ENCODE results near the gene CPXM1.
"Not testable (repeated sequence)": the region's sequence is repeated elsewhere in the genome, so short reads cannot be mapped to it uniquely, and the experiment has no call there.

CPXM1 gene

DNA sequence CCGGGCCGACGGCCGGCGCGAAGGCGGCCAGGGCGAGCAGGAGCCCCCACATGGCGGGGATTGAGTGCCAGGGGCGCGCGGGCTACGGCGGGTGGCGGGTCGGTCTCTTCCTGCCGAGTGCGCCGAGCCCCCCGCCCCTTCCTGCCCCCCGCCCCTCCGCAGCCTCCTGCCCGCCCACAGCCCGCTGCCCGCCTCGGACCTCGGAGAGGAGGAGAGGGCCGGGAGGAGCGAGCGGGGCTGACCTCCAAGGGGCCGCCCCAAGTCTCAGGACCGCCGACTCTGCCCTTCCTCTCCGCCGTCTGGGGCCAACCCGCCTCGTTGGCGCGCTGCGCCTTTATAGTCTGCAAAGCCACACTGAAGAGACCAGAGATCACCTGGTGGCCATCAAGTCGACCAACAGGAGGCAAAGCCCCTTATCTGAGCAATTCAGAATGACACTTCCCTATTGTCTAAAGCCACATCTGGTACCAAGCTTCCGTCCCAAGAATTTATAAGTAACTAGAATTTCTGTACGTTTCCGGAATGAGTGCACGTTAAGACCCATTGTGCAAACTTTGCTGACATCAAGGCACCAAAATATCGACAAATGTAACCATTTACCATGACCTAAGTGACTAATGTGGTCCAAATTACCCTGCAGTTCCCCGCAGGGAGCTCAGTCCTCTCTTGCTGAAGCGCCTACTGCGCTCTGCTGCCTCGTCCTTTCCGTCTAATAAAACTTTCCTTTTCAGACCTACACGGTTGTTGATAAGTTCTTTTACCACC is at the start of gene CPXM1:
TSS of gene CPXM1 (minus strand) at position 107 of the 765 bp plus-strand sequence. CDS start at position 52, 55 bp downstream.
- DNase-seq = no peak

DNA sequence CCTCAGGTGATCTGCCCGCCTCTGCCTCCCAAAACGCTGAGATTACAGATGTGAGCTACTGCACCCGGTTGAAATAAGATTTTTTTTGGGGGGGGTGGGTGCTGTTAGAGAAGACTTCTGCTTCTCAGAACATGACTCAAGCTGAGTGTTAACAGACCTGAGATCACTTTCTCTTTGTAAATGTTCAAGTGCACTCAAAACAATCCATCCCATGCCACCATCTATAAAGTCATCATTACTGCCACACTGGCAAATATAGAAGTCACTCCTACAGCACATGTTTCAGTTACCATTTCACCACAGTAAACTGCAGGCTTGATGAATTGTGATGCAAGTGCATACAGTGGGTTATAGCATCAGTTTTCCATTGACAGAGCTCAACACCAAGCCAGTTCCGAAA is 49.1 kb upstream of the CPXM1 start:
- no peak for DNase-seq

DNA sequence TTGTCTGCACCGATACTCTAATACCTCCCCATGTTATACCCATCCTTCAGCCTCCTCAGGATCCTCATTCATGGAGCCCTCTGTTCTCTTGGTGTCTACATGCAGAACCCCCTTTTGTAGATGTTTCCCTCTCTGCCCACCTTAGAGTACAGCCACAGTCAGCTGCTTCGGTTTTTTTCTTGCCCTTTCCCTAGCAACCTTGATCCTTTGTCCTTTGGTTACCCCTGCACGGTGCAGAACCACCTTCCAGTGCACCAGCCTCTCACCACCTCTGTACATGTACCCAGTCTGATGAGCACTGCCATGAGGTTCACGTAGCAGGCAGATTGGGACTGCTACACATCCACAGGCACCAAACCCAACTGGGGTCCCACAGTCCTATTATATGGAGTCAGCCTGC is 47.4 kb upstream of the CPXM1 start:
- no peak for DNase-seq

DNA sequence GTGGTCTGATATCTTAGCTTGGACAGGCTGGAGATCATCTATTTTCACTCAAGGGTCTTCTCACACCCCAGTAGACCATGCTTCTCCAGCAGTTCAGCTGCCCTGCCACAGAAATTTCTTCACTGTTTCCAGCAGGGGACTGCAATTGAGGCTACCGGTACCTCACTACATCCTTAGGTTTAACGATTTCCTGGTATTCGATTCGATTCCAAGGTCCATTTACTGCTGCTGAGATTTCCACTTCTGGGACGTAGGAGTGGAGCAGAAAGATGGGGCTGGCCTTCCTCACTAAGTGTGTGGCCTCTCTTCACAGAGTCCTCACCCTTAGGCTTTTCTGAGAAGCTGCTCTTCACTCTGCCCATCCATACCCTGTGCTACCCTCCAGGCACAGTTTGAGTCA is 46.3 kb upstream of the CPXM1 start:
- no peak for DNase-seq

DNA sequence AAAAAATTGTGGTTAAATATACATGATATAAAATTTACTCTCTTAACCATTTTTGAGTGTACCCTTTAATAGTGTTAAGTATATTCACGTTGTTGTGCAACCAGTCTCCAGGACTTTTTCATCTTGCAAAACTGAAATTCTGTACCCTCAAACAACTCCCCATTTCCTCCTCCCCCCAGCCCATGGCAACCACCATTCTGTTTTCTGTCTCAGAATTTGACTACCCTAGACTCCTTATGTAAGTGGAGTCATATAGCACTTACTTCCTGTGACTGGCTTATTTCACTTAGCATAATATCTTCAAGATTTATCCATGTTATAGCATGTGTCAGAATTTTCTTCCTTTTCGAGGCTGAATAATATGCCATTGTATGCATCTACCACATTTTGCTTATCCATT is 45.2 kb upstream of the CPXM1 start:
- no peak for DNase-seq

DNA sequence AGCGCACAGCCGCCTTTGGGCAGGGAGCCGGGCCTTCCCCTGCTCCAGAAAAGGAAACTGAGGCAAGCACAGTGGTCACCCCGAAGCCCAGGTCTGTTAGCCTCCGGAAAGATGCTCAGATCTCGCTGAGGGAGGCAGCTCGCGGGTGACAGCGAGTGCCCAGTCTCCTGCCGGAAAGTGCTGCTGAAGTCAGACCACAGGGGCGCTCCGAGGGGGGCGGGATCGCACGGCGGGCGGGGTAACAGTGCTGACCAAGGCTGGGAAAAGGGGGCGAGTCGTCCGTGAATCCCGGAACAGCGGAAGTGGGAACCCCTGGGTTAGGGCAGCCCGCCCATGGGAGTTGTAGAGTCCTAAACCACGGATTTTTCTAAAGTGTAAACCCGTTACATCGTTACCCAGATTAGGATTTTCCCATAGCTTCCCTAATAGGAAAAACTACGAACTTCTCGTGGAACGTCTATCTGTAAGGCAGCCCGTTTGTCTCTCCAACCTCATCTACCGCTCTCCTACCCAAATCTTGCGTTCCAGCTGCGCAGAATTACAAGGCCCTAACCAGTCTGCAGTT is 40.6 kb upstream of the CPXM1 start:
- DNase-seq = peak; percentile 43

DNA sequence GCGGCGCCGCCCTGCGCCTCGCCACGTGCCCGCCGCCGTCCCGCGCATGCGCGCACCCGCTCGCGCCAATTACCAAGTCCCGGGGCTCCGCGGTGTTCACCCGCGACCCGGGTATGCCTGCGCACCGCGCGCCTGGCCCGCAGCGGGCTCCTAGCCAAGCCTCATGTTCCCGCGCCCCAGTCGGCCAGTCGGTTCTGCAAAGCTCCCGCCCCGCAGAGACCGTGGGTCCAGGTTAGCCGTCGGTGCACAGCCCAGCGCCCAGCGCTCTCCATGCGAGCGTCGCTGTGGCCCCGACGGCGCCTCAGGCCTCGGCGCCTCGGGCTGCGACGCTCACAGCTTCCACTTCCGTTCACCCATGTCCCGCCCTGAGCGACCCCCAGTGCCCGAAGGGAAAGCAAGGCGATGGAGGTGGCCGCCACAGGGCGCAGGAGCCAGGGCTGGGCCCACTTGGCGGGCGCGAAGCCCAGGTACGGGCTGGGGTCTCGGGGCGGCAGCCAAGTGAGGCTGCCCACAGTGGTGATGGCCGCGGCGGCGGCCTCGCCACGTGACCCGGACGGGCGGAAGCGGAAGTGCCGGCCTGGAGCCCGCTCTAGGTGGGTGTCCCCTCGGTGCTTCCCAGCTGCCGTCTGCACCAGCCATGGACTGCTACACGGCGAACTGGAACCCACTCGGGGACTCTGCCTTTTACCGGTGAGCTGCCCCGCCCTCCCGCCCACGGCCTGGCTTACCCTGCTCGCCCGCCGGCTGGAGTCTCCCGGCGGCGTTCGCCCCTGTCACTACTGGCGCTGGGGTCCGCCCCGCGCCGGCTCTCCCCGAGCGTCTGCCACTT is 39.9 kb upstream of the CPXM1 start, which contains the start of the genes PCED1A and VPS16:
TSS of gene PCED1A (minus strand) at position 518 of the 829 bp plus-strand sequence. CDS start 743 bp downstream, outside the sequence.
TSS of gene VPS16 (plus strand) at position 608 of the 829 bp plus-strand sequence. CDS start at position 638, 30 bp downstream.
- DNase-seq = peak; percentile 88

DNA sequence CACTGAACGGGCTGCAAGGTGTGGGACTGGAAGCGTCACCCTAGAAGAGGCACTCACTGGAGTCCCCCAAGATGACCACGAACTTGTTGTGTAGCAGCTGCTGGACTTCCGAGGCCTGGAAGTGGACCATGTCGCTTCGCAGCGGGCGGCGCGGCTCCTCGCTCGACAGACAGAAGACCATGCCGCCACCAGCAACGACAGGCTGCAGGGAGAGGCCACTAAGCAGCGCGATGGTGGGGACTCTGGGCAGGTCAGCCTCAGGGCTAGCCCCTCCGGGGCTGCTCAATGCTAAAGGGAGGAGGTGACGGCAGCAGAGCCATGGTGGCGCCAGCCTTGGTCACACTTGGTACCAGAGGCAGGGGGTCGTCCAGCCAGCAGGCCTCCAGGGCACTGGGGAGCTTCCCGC is 39.3 kb upstream of the CPXM1 start:
- DNase-seq = no peak

DNA sequence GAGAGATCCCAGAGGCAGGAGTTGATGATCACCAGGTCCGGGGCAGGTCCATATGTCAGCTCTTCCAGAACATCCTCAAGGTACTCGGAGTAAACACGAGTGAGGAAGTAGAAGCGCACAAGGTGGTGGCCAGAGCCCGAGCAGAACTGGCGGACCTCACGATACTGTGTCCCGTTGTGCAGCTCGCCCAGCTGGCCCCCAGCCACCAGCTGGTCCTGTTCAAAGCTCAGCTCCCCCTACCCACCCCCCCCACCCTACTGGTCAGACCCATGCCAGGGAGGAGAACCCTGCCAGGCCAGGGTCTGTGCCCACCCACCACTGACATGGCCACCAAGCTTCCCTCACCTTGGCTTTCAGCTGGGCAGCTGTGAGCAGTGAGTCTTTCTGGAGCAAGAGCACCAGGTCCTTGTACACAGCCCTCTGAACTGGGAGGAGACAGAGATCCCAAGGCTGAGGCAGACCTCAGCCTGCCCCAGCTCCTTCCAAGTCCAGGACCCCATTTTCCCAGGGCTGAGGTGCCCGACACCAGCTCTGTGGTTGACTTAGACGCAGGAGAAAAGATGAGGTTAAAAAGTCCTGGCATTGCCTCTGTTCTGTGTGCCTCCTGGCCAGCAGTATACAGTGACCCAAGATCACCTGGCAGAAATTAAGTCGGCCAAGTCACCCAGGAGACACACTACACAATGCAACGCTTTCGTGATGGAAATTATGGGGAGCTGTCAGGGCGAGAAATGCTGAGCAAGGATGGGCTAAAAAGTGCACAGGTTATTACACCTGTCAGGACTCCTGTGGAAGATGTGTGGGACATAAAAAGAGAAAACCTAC is 38.6 kb upstream of the CPXM1 start:
- no peak for DNase-seq

DNA sequence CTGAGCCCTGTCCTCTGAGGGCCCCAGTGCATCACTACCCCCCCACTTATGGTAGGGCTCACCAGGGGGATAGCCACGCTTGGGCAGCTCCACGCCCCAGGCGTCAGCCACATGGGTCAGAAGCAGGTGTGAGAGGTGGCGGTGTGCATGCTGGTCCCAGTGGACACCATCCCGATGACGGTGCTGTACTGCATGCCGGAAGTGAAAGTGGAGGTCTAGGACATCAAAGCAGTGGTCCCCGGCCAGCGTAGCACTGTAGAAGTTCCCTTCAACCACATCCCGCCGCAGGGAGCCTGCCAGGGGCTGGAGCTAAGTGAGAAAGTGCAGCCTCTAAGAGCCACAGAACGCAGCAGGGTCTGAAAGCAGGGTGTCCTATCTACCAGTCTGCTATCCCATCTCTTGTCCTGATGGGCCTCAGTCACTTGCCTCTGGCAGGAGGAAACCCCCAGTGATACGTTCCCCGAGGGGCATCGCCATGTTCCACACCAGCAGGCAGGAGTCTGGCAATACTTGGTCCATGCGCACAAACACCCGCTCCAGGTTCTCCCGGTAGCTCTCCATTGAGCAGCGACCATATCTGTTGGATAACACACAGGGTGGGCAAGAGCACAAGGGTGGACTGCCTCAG is 37.9 kb upstream of the CPXM1 start:
- DNase-seq = no peak

DNA sequence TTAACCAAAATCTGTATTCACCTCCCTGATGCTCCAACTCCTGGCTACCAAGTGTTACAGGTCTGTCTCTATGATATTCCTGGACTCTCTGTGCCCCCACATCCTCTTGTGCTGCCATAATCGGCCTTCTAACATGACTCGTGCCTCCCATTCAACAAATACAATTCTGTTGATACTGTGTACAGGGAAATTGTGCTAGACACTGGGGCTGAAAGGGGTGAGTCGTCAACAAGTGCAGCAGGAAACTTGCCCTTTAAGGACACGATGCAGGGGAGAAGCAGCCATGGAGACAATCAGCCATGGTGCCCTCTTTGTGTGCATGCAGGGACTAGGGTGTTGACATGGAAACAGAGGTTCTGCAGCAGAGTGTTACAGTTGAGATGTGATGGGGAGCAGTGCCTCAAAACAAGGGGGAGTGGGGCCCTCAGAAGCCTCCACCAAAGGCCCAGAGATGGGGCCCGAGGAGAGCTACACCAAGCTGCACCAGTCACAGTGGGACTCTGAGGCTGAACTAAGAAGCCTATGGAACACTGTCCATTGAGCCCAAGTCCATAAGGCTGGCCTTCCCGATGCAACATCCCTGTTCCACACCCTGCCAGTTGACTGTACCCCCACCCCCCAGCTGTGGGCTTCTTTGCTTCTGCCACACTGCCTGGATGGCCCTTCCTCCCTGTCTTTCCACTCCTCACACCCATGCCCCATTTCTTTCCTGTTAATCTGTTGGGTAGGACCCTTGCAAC is 37.0 kb upstream of the CPXM1 start:
- no peak for DNase-seq

DNA sequence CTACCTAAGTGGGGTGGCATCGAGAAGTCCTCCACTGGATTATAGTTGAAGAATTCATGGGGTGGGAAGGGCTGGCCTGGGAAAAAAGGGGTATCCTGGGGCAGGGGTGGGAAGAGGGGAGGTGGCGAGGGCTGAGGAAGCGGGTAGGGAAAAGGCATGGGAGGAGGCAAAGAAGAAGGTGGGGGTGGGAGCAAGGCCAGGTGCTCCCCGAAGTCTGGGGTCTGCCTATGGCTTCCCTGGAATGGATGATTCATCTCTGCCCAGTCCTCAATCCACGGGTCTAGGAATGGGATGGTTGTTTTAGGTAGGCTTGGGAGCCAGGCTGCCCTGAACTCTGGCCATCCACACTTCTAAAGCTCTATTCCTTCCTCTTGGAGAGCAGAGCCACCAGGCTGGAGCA is 35.6 kb upstream of the CPXM1 start:
- no peak for DNase-seq

DNA sequence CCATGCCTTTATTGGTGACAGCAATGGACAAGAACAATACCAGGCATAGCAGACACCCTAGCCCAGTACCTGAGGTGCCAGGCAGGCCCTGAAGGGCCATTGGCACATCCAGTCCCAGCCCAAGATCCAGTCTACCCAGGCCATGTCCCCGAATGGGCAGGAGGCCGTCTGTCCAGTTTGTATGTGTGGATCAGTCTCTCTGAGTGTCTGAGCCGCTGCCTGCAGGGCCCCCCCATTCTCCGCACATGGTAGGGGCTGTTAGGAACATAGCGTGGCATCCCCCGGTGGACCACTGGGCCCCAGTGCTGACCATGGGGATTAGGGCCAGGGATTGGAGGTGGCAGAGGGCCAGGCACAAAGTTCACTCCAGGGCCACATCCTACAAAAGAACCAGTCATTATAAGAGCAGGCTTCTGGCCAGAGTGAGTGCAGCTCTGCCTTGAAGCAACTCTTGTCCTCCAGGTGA is 34.9 kb upstream of the CPXM1 start:
- no peak for DNase-seq

DNA sequence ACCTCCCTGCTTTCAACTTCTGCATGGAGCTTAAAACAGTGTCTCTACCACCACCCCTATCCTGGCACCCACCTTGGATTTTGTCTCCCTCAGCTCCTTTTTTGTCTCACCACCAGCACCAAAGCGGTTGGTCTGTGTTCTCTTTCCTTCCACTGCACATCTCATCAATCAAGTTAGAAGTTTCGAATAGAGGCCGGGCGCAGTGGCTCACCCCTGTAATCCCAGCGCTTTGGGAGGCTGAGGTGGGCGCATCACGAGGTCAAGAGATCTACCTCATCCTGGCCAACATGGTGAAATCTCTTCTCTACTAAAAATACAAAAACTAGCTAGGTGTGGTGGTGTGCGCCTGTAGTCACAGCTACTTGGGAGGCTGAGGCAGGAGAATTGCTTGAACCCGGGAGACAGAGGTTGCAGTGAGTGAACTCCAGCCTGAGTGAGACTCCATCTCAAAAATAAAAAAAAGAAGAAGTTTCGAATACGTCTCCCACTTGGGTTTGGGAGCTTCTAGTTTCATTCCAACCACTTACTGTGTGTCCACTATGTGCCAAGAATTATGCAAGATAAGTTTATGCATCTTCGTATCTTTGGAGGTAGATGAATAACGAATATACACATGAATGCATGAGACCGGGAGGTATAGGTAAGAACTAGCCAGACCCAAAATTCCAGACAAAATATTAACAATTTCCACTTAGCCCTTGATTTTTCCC is 34.1 kb upstream of the CPXM1 start:
- no peak for DNase-seq

DNA sequence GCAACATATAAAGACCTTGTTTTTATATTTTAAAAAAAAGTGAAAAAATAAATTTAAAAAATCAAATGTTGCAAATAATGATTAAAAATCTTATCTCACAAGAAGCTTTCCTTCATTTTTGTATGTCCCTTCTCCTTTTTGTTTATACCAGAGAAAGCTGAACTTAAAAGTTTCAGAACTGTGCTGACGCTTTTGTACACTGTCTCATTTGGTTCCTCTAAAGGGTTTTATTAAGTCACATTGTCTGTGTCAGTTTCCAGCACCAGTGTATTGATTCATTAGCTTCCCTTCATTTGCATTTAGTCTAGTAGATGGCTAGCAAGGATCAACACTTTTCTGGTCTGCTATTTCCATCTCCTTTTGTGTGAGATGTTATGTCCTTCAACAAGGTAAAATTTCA is 33.3 kb upstream of the CPXM1 start:
- DNase-seq = no peak

DNA sequence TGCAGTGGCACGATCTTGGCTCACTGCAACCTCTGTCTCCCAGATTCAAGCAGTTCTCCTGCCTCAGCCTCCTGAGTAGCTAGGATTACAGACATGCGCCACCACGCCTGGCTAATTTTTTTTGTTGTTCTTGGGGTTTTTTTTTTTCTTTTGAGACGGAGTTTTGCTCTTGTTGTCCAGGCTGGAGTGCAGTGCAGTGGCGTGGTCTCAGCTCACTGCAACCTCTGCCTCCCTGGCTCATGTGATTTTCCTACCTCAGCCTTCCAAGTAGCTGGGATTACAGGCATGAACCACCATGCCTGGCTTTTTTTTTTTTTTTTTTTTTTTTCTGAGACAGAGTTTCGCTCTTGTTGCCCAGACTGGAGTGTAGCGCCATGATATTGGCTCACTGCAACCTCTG is 30.8 kb upstream of the CPXM1 start:
- DNase-seq = not testable (repeated sequence)

DNA sequence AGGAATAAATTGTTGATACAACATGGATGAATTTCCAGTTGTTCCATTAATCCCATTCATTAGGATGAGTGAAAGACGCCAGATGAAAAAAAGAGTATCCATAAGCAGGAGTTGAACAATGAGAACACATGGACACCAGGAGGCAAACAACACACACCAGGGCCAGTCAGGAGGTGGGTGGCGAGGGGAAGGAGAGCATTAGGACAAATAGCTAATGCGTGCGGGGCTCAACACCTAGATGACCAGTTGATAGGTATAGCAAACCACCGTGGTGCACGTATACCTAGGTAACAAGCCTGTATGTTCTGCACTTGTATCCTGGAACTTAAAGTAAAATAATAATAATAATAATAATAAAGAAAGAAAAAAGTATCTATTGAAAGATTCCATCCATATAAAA is 28.9 kb upstream of the CPXM1 start:
- DNase-seq = no peak

DNA sequence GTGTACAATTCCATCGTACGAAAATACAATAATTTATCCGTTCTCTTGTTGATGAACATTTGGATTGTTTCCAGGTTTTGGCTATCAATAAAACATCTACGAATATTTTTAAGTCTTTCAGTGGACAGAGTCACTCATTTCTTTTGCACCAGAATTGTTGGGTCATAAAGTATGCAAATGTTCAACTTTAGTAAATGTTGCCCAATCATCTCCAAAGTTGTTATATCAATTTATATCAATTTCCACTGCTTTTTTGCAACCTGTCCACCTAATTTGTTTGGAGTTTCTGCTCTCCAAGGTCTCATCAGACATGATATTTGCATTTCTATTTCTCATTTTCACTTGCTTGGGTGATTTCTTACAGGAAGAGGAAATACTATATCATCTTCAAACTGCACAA is 26.2 kb upstream of the CPXM1 start:
- no peak for DNase-seq

DNA sequence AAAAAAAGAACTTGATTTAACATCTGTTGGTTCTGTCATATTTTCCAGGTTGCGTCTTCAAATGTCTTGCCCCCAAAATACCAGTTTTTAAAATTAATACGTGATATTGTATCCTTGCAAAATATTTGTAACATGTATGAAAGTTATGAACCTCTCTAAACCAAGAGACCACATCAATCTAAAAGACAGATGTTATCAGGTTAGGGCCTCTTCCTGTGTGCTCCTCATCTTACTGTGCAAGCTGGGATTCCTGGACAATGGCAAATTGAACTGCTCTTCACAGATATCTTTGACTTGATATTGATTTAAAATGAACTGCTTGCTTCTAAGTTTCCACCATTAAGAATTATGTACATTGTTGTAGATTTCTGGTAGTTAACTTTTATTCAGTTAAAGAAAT is 25.3 kb upstream of the CPXM1 start:
- DNase-seq = no peak

DNA sequence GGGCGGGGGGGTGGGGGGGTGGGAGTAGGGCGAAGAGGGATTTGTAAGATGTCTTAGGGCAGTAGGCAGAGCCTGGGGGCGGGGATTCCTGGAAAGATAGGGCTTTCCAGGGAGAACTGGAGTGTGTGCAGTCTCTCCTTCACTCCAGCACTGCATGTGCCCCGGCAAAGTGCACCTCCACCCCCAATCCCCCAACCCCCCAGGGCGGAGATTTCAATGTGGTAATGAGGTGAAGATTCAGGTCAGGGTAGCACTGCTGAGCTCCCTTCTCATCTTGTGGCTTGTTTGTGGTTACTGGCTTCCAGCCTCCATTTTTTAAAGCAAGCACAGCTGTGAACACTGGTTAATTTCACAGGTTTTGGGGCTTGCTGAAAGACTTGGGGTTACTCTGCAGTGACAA is 21.6 kb upstream of the CPXM1 start:
- DNase-seq = peak; percentile 60
